ENCODE measurements around the gene AMBRA1. TPM values are rescaled to one million over a fixed set of nuclear protein-coding genes. Genes with fewer than 3 reads are reported as not detected.
A peak's percentile ranks its signal among the peaks of the same experiment; 100 is the strongest.

AMBRA1 gene
- polyA plus RNA-seq, 1 donor from 2014 or later: 34.5 TPM

DNA sequence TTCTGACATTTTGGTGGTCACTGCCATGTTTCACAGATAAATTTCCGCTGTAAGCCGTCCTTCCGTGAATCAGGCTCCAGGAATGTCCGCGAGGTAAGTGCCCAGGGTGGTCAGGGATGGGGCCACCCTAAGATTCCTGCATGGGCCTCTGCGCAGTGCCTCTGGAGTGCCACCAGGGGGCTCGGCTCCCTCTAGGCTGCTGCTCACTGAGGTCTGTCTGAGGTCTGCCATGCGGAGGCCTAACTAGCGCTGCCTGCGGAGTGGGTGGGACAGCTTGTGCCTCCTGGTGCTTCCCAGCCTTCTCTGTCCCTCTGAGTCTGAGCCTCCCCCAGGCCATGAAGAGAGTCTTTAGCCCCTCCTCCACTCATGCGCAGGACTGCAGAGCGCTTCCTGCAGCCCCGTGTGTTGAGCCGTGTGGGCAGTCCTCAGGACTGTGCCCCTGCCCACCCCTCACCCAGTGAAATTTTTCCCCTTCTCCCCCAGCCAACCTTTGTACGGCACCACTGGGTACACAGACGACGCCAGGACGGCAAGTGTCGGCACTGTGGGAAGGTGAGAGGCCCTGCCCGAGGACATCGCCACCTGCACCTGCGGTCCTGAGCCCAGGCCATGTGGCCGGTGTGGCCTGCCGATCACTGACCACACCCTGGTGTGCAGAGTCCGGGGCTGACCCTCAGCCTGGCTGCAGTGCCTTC lies 224.2 kb downstream of the AMBRA1 start:
- no peaks in the 10 kb centered on the region for H3K27me3 ChIP-seq (ENCODE audit: insufficient read depth, low read depth, low read length)
- H3K27ac ChIP-seq (ENCODE audit: low read length): no peak overlapping the region
- H3K9me3 ChIP-seq (ENCODE audit: low read length): no peaks in the 10 kb centered on the region
- no peak overlapping the region for H3K4me3 ChIP-seq (ENCODE audit: low read length)
- TF ChIP-seq SMC3 (conservative IDR thresholded peaks at IDR 0.05; ENCODE audit: poor library complexity) (peak; percentile 79), MXI1 (conservative IDR thresholded peaks at IDR 0.05; ENCODE audit: poor library complexity, severe bottlenecking) (peak; percentile 32), TAF1 (IDR thresholded peaks at IDR 0.05; ENCODE audit: low read depth) (no peak), RAD21 (conservative IDR thresholded peaks at IDR 0.05) (peak; percentile 70), EP300 (conservative IDR thresholded peaks at IDR 0.05; ENCODE audit: poor library complexity, severe bottlenecking) (no peak)
- TF ChIP-seq, protein P1, sequence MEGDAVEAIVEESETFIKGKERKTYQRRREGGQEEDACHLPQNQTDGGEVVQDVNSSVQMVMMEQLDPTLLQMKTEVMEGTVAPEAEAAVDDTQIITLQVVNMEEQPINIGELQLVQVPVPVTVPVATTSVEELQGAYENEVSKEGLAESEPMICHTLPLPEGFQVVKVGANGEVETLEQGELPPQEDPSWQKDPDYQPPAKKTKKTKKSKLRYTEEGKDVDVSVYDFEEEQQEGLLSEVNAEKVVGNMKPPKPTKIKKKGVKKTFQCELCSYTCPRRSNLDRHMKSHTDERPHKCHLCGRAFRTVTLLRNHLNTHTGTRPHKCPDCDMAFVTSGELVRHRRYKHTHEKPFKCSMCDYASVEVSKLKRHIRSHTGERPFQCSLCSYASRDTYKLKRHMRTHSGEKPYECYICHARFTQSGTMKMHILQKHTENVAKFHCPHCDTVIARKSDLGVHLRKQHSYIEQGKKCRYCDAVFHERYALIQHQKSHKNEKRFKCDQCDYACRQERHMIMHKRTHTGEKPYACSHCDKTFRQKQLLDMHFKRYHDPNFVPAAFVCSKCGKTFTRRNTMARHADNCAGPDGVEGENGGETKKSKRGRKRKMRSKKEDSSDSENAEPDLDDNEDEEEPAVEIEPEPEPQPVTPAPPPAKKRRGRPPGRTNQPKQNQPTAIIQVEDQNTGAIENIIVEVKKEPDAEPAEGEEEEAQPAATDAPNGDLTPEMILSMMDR (IDR thresholded peaks at IDR 0.05; ENCODE audit: poor library complexity, severe bottlenecking): peak; percentile 78
- H3K4me2 ChIP-seq (ENCODE audit: low read length): no peak overlapping the region
- no peaks in the 10 kb centered on the region for H4K20me1 ChIP-seq (ENCODE audit: insufficient read depth)
- no peak overlapping the region for H3K9ac ChIP-seq (ENCODE audit: low read length)
- H3F3A ChIP-seq (ENCODE audit: insufficient read depth, low read length, poor library complexity, severe bottlenecking): no peaks in the 10 kb centered on the region
- H2AFZ ChIP-seq (ENCODE audit: low read depth, low read length): no peak overlapping the region
- H3K79me2 ChIP-seq (replicated peaks; ENCODE audit: insufficient read depth, low read length): no peaks in the 10 kb centered on the region
- no peaks in the 10 kb centered on the region for H3K36me3 ChIP-seq (ENCODE audit: insufficient read depth, low read length)
- H3K9me2 ChIP-seq (ENCODE audit: insufficient read depth, low read length): no peaks in the 10 kb centered on the region

- Histone ChIP-seq H3F3A (ENCODE audit: insufficient read depth, low read length, poor library complexity, severe bottlenecking) (no peaks in the 10 kb centered on the region), H3K9me2 (ENCODE audit: insufficient read depth, low read length) (no peaks in the 10 kb centered on the region), H3K79me2 (replicated peaks; ENCODE audit: insufficient read depth, low read length) (no peaks in the 10 kb centered on the region), H4K20me1 (ENCODE audit: insufficient read depth) (no peaks in the 10 kb centered on the region), H3K27ac (ENCODE audit: low read length) (no peak overlapping the region), H3K36me3 (ENCODE audit: insufficient read depth, low read length) (no peaks in the 10 kb centered on the region), H2AFZ (ENCODE audit: low read depth, low read length) (no peak overlapping the region), H3K9ac (ENCODE audit: low read length) (no peak overlapping the region), H3K9me3 (ENCODE audit: low read length) (no peaks in the 10 kb centered on the region), H3K4me2 (ENCODE audit: low read length) (no peak overlapping the region), H3K4me3 (ENCODE audit: low read length) (no peak overlapping the region), H3K27me3 (ENCODE audit: insufficient read depth, low read depth, low read length) (no peaks in the 10 kb centered on the region)
- TF ChIP-seq EZH2 (IDR thresholded peaks at IDR 0.05; ENCODE audit: borderline replicate concordance, insufficient read depth, low read length, poor library complexity, severe bottlenecking) (no peak), SMC3 (conservative IDR thresholded peaks at IDR 0.05; ENCODE audit: poor library complexity) (peak; percentile 8), EP300 (conservative IDR thresholded peaks at IDR 0.05; ENCODE audit: poor library complexity, severe bottlenecking) (no peak)
- TF ChIP-seq, protein P1 (IDR thresholded peaks at IDR 0.05; ENCODE audit: poor library complexity, severe bottlenecking): no peak
Observed at GRCh38 chr11:46367916-46368267, 225.9 kb downstream of the AMBRA1 start.

GRCh38 chr11:46367244-46367915 lies 226.4 kb downstream of the AMBRA1 start:
- TF ChIP-seq RAD21 (conservative IDR thresholded peaks at IDR 0.05) (peak; percentile 75), TAF1 (IDR thresholded peaks at IDR 0.05; ENCODE audit: low read depth) (no peak), EZH2 (IDR thresholded peaks at IDR 0.05; ENCODE audit: borderline replicate concordance, insufficient read depth, low read length, poor library complexity, severe bottlenecking) (no peak), SMC3 (conservative IDR thresholded peaks at IDR 0.05; ENCODE audit: poor library complexity) (peak; percentile 80)
- TF ChIP-seq, protein P2, sequence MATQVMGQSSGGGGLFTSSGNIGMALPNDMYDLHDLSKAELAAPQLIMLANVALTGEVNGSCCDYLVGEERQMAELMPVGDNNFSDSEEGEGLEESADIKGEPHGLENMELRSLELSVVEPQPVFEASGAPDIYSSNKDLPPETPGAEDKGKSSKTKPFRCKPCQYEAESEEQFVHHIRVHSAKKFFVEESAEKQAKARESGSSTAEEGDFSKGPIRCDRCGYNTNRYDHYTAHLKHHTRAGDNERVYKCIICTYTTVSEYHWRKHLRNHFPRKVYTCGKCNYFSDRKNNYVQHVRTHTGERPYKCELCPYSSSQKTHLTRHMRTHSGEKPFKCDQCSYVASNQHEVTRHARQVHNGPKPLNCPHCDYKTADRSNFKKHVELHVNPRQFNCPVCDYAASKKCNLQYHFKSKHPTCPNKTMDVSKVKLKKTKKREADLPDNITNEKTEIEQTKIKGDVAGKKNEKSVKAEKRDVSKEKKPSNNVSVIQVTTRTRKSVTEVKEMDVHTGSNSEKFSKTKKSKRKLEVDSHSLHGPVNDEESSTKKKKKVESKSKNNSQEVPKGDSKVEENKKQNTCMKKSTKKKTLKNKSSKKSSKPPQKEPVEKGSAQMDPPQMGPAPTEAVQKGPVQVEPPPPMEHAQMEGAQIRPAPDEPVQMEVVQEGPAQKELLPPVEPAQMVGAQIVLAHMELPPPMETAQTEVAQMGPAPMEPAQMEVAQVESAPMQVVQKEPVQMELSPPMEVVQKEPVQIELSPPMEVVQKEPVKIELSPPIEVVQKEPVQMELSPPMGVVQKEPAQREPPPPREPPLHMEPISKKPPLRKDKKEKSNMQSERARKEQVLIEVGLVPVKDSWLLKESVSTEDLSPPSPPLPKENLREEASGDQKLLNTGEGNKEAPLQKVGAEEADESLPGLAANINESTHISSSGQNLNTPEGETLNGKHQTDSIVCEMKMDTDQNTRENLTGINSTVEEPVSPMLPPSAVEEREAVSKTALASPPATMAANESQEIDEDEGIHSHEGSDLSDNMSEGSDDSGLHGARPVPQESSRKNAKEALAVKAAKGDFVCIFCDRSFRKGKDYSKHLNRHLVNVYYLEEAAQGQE (IDR thresholded peaks at IDR 0.05; ENCODE audit: borderline replicate concordance): no peak
- TF ChIP-seq, protein P1 (IDR thresholded peaks at IDR 0.05; ENCODE audit: poor library complexity, severe bottlenecking): peak; percentile 77
- H3K9ac ChIP-seq (ENCODE audit: low read length): no peak overlapping the region
- no peak overlapping the region for H2AFZ ChIP-seq (ENCODE audit: low read depth, low read length)
- no peaks in the 10 kb centered on the region for H3K9me3 ChIP-seq (ENCODE audit: low read length)
- H3K36me3 ChIP-seq (ENCODE audit: insufficient read depth, low read length): no peaks in the 10 kb centered on the region
- H3F3A ChIP-seq (ENCODE audit: insufficient read depth, low read length, poor library complexity, severe bottlenecking): no peaks in the 10 kb centered on the region
- no peaks in the 10 kb centered on the region for H4K20me1 ChIP-seq (ENCODE audit: insufficient read depth)
- H3K4me3 ChIP-seq (ENCODE audit: low read length): no peak overlapping the region
- H3K27me3 ChIP-seq (ENCODE audit: insufficient read depth, low read depth, low read length): no peaks in the 10 kb centered on the region
- H3K4me2 ChIP-seq (ENCODE audit: low read length): no peak overlapping the region
- no peaks in the 10 kb centered on the region for H3K9me2 ChIP-seq (ENCODE audit: insufficient read depth, low read length)
- no peak overlapping the region for H3K27ac ChIP-seq (ENCODE audit: low read length)
- no peaks in the 10 kb centered on the region for H3K79me2 ChIP-seq (replicated peaks; ENCODE audit: insufficient read depth, low read length)

Measured in neural cell (in vitro differentiated cells).